HepG2 (cell line): ENCODE data around the gene LENEP. TPM values are rescaled to one million over a fixed set of nuclear protein-coding genes. Genes with fewer than 3 reads are reported as not detected.

Experiments used
- ARNT2 ChIP-seq: sonication (generic); formaldehyde crosslinking; IDR thresholded peaks from 2 replicates; pipeline ENCODE4 v1.8.0; 2022; ENCODE audit warnings: mild to moderate bottlenecking, low read depth, missing genetic modification reagents, moderate library complexity
- BCLAF1 ChIP-seq: fragments of 450-650 bp; IDR thresholded peaks from 2 replicates; pipeline ENCODE4 v1.6.1; 2017; ENCODE audit warnings: mild to moderate bottlenecking
- CEBPB ChIP-seq: IDR thresholded peaks from 2 replicates; pipeline ENCODE4 v1.6.1; 2011; ENCODE audit warnings: low read depth, low read length, improper control_type of control experiment, borderline replicate concordance
- GABPB1 ChIP-seq: IDR thresholded peaks from 2 replicates; pipeline ENCODE4 v1.6.1; 2016; ENCODE audit warnings: mild to moderate bottlenecking, missing genetic modification reagents, moderate library complexity, missing compliant biosample characterization
- HIC2 ChIP-seq: sonication (generic); formaldehyde crosslinking; IDR thresholded peaks from 2 replicates; pipeline ENCODE4 v1.9.0; 2022; ENCODE audit warnings: low read depth, missing genetic modification reagents
- JUNB ChIP-seq: sonication (generic); formaldehyde crosslinking; IDR thresholded peaks from 2 replicates; pipeline ENCODE4 v1.8.0; 2022; ENCODE audit warnings: missing genetic modification reagents, mild to moderate bottlenecking, borderline replicate concordance
- KLF16 ChIP-seq, 2 experiments: sonication (generic) in 1 of 2; formaldehyde crosslinking in 1 of 2; IDR thresholded peaks; 2 replicates each; pipeline versions ENCODE4 v1.6.1 to v1.8.0; 2016 to 2023; ENCODE audit warnings: missing genetic modification reagents in 2 of 2, missing compliant biosample characterization in 1 of 2
- NFE2 ChIP-seq: sonication (generic); formaldehyde crosslinking; IDR thresholded peaks from 2 replicates; pipeline ENCODE4 v1.4.0; 2020; ENCODE audit warnings: missing genetic modification reagents
- NFIC ChIP-seq: IDR thresholded peaks from 2 replicates; pipeline ENCODE4 v1.6.1; 2012; ENCODE audit warnings: mild to moderate bottlenecking, low read length, inconsistent platforms
- PAXIP1 ChIP-seq: sonication (generic); formaldehyde crosslinking; conservative IDR thresholded peaks from 2 replicates; pipeline ENCODE4 v1.4.0; 2020; ENCODE audit warnings: mild to moderate bottlenecking, missing genetic modification reagents, moderate library complexity
- PHF21A ChIP-seq: sonication (generic); formaldehyde crosslinking; IDR thresholded peaks from 2 replicates; pipeline ENCODE4 v1.5.0; 2020; ENCODE audit warnings: mild to moderate bottlenecking, missing genetic modification reagents
- RAD21 ChIP-seq: fragments of 450-650 bp; formaldehyde crosslinking; IDR thresholded peaks from 2 replicates; pipeline ENCODE4 v1.5.0; 2020; ENCODE audit warnings: mild to moderate bottlenecking
- SNRNP70 ChIP-seq: fragments of 200-400 bp; formaldehyde crosslinking; IDR thresholded peaks from 2 replicates; pipeline ENCODE4 v1.6.1; 2017; ENCODE audit warnings: mild to moderate bottlenecking, low read depth, low read length, moderate library complexity
- ZBTB10 ChIP-seq: sonication (generic); formaldehyde crosslinking; IDR thresholded peaks from 2 replicates; pipeline ENCODE4 v1.4.0; 2020; ENCODE audit warnings: missing genetic modification reagents, borderline replicate concordance
- ZKSCAN1 ChIP-seq: fragments of 150-350 bp; IDR thresholded peaks from 2 replicates; pipeline ENCODE4 v1.6.1; 2014; ENCODE audit warnings: low read length
- ZNF543 ChIP-seq: sonication (generic); formaldehyde crosslinking; IDR thresholded peaks from 2 replicates; pipeline ENCODE4 v1.4.0; 2020; ENCODE audit warnings: mild to moderate bottlenecking, missing genetic modification reagents
- ZNF556 ChIP-seq: sonication (generic); formaldehyde crosslinking; IDR thresholded peaks from 2 replicates; pipeline ENCODE4 v1.4.0; 2020; ENCODE audit warnings: mild to moderate bottlenecking, missing genetic modification reagents, borderline replicate concordance
- ZNF709 ChIP-seq: sonication (generic); formaldehyde crosslinking; IDR thresholded peaks from 2 replicates; pipeline ENCODE4 v1.5.0; 2020; ENCODE audit warnings: mild to moderate bottlenecking, missing genetic modification reagents
- polyA plus RNA-seq, 8 experiments: library from polyadenylated mRNA; depleted of rRNA in 3 of 8; stranded (reverse) in 7 of 8; unstranded in 1 of 8; fragments of >200 nt; fragmentation: Illumina TruSeq in 4 of 8; extraction: Trizol in 4 of 8; gene quantifications; 2 replicates each; pipeline versions ENCODE4 v1.2.1 to v1.2.3, GENCODE V29; 2011 to 2016; ENCODE audit warnings: low read depth in 4 of 8, missing spikeins in 1 of 8, mixed read lengths in 1 of 8; ENCODE audit not compliant: insufficient read depth in 1 of 8
- total RNA-seq, 5 experiments: library from RNA; depleted of rRNA; stranded (reverse); fragments of >200 nt; fragmentation: Illumina TruSeq; extraction: Trizol; gene quantifications; 2 replicates each; pipeline ENCODE4 v1.2.3, GENCODE V29; 2016; ENCODE audit warnings: low read depth in 1 of 5

The LENEP gene
- total and polyA plus RNA-seq, 2 of the 13 experiments (the other 11 are each of a cell fraction or from before 2014, with no cell fraction given) = 0.29 TPM; not detected in 1

- TF ChIP-seq SNRNP70 = no peak
- TF ChIP-seq ZBTB10 (CRISPR knock-in tag) = no peak
- peak; percentile 49; the same call in 1 of the 2 replicates for TF ChIP-seq ARNT2 (CRISPR knock-in tag)
- TF ChIP-seq HIC2 (CRISPR knock-in tag) = peak; percentile 46; the same call in 1 of the 2 replicates
- TF ChIP-seq BCLAF1 = no peak
- TF ChIP-seq GABPB1 (CRISPR knock-in tag) = peak; percentile 79
- TF ChIP-seq ZNF543 (CRISPR knock-in tag) = no peak
- TF ChIP-seq ZNF556 (CRISPR knock-in tag) = no peak; the same call in 1 of the 2 replicates
- no peak for TF ChIP-seq ZNF709 (CRISPR knock-in tag)
- no peak for TF ChIP-seq NFIC
- TF ChIP-seq KLF16 (CRISPR knock-in tag; IDR thresholded peaks at IDR 0.05) = peak in 1 of 2 experiments; percentile 48; a peak in 1 of 4 replicates
- TF ChIP-seq NFE2 (CRISPR knock-in tag) = no peak
- peak; percentile 82 for TF ChIP-seq PAXIP1 (CRISPR knock-in tag)
- TF ChIP-seq PHF21A = 0 out of 2 replicates have a peak, but pooled peaks have one; percentile 68
- TF ChIP-seq ZKSCAN1 = no peak
- TF ChIP-seq RAD21 (CRISPR knock-in tag) = no peak
- peak; percentile 50; the same call in 1 of the 2 replicates for TF ChIP-seq JUNB
- peak; percentile 68 for TF ChIP-seq CEBPB
Measured at GRCh38 chr1:154972517-154973343, 20.7 kb upstream of the LENEP start (continued).
